ENCODE data around the gene EVA1B. TPM values are rescaled to one million over a fixed set of nuclear protein-coding genes. Genes with fewer than 3 reads are reported as not detected.
A peak's percentile ranks its signal among the peaks of the same experiment; 100 is the strongest.

The EVA1B gene
- total and polyA plus RNA-seq, 2 of the 13 experiments (the other 11 are each of a cell fraction or from before 2014, with no cell fraction given) = 3.9 to 6.6 TPM

- Histone ChIP-seq H3K9me3 (ENCODE audit: low read length) (no peaks in the 10 kb centered on the region), H3K79me2 (ENCODE audit: insufficient read depth, low read length) (no peaks in the 10 kb centered on the region), H3K4me1 (ENCODE audit: insufficient read depth, low read length) (peaks cover 26% of the 10 kb centered on the region), H4K20me1 (ENCODE audit: insufficient read depth, low read length) (no peaks in the 10 kb centered on the region; the same call in 1 of the 2 replicates), H3K27ac (ENCODE audit: extremely low read length, insufficient read depth, low read length) (no peak overlapping the region), H3K27me3 (ENCODE audit: control insufficient read depth in 1 of 2, insufficient read depth in 2 of 2, low read length in 2 of 2) (no peaks in the 10 kb centered on the region), H3K9ac (ENCODE audit: insufficient read depth, low read depth, low read length) (no peak overlapping the region), H3K4me2 (ENCODE audit: low read depth, low read length) (no peak overlapping the region), H3K36me3 (replicated peaks in 1 of 2; ENCODE audit: control insufficient read depth in 1 of 2, insufficient read depth in 2 of 2, low read length in 2 of 2) (peaks cover 33 to 66% of the 10 kb centered on the region in 2 experiments), H3K4me3 (replicated peaks in 1 of 3; ENCODE audit: insufficient read depth in 1 of 3, low read depth in 2 of 3, low read length in 3 of 3) (no peak overlapping the region), H2AFZ (ENCODE audit: low read length) (no peak overlapping the region)
- FAIRE-seq = no peak
- in situ Hi-C loops (cut with HindIII; ENCODE audit: extremely low pct_ligation_motif_present, low pct_unique_long_range_greater_than_20kb) (no loop called here), intact Hi-C loops (cut with micrococcal nuclease; ENCODE audit: unreplicated experiment) (no loop called here)
- ATAC-seq = no peak
- no peak for TF ChIP-seq ZNF260 (CRISPR knock-in tag; IDR thresholded peaks at IDR 0.05; ENCODE audit: borderline replicate concordance, low read depth)
- no peak for DNase-seq (ENCODE audit: low spot score)
- POLR2A ChIA-PET = interaction anchor here (1.6 kb wide), 1 partner anchor 32 kb away, joined by 4 read pairs; no protein-coding TSS in a partner anchor
- no TSS peak for BruUV-seq (replicated peaks)
- 95% methylated on average over 1 of the region's 1 CpG for WGBS (ENCODE audit: low lambda C conversion rate)
- CTCF ChIA-PET (ENCODE audit: low intra/inter-chr PET ratio, low total read pairs) = no interaction called here
Observed at GRCh38 chr1:36301220-36301619, 22.2 kb downstream of the EVA1B start.

GRCh38 chr1:36300526-36300925, 22.9 kb downstream of the EVA1B start:
- Histone ChIP-seq H3K9ac (ENCODE audit: insufficient read depth, low read depth, low read length) (no peak overlapping the region), H3K4me2 (ENCODE audit: low read depth, low read length) (no peak overlapping the region), H3K36me3 (replicated peaks in 1 of 2; ENCODE audit: control insufficient read depth in 1 of 2, insufficient read depth in 2 of 2, low read length in 2 of 2) (peaks cover 34 to 71% of the 10 kb centered on the region in 2 experiments), H3K4me3 (replicated peaks in 1 of 3; ENCODE audit: insufficient read depth in 1 of 3, low read depth in 2 of 3, low read length in 3 of 3) (no peak overlapping the region), H3K4me1 (ENCODE audit: insufficient read depth, low read length) (peaks cover 25% of the 10 kb centered on the region), H3K79me2 (ENCODE audit: insufficient read depth, low read length) (no peaks in the 10 kb centered on the region), H3K9me3 (ENCODE audit: low read length) (no peaks in the 10 kb centered on the region), H3K27ac (ENCODE audit: extremely low read length, insufficient read depth, low read length) (peak overlapping the region; percentile 49), H2AFZ (ENCODE audit: low read length) (no peak overlapping the region), H3K27me3 (ENCODE audit: control insufficient read depth in 1 of 2, insufficient read depth in 2 of 2, low read length in 2 of 2) (no peaks in the 10 kb centered on the region), H4K20me1 (ENCODE audit: insufficient read depth, low read length) (no peaks in the 10 kb centered on the region; the same call in 1 of the 2 replicates)
- WGBS (ENCODE audit: low lambda C conversion rate) = 94% methylated on average over 1 of the region's 1 CpG
- in situ Hi-C loops (cut with HindIII; ENCODE audit: extremely low pct_ligation_motif_present, low pct_unique_long_range_greater_than_20kb) (no loop called here), intact Hi-C loops (cut with micrococcal nuclease; ENCODE audit: unreplicated experiment) (no loop called here)
- no peak for DNase-seq (ENCODE audit: low spot score)
- ChIA-PET CTCF (ENCODE audit: low intra/inter-chr PET ratio, low total read pairs) (no interaction called here), POLR2A (interaction anchor here (1.0 to 1.6 kb wide), 2 partner anchors 31 to 100 kb away, joined by 4 to 6 read pairs; no protein-coding TSS in a partner anchor)
- FAIRE-seq = no peak
- BruUV-seq (replicated peaks) = no TSS peak
- ATAC-seq = no peak
- TF ChIP-seq POLR2AphosphoS2 (IDR thresholded peaks at IDR 0.05; ENCODE audit: low read depth, low read length) (no peak), NR2C2 (CRISPR knock-in tag; IDR thresholded peaks at IDR 0.05; ENCODE audit: borderline replicate concordance) (no peak), POLR2G (IDR thresholded peaks at IDR 0.05; ENCODE audit: low read depth, low read length) (no peak), MYPOP (CRISPR knock-in tag; IDR thresholded peaks at IDR 0.05) (no peak), DMTF1 (CRISPR knock-in tag; IDR thresholded peaks at IDR 0.05) (no peak), ETV5 (CRISPR knock-in tag; IDR thresholded peaks at IDR 0.05; ENCODE audit: borderline replicate concordance) (no peak), SKIL (CRISPR knock-in tag; IDR thresholded peaks at IDR 0.05; ENCODE audit: borderline replicate concordance) (no peak), MXD4 (CRISPR knock-in tag; IDR thresholded peaks at IDR 0.05) (no peak), ZBTB46 (CRISPR knock-in tag; IDR thresholded peaks at IDR 0.05; ENCODE audit: borderline replicate concordance) (no peak), ZFP1 (CRISPR knock-in tag; IDR thresholded peaks at IDR 0.05) (no peak)
